OCI-LY1 (cell line): ENCODE measurements around the gene DTX1.

Experiments used
- CTCF ChIP-seq: fragments of 200-600 bp; sonication (generic), shearing (Covaris generic); IDR thresholded peaks from 2 replicates; pipeline ENCODE4 v1.5.1; 2017; ENCODE audit warnings: mild to moderate bottlenecking, antibody characterized with exemption, low read length, moderate library complexity, mixed read lengths
- EZH2 ChIP-seq: fragments of 200-600 bp; sonication (generic), shearing (Covaris generic); IDR thresholded peaks from 2 replicates; pipeline ENCODE4 v1.8.0; 2017; ENCODE audit warnings: borderline replicate concordance, mixed run types, mild to moderate bottlenecking, antibody characterized with exemption, low read length, moderate library complexity, mixed read lengths

- TF ChIP-seq EZH2: no peak
- TF ChIP-seq CTCF: peak; percentile 92
Observed at GRCh38 chr12:113098441-113099028, 42.0 kb downstream of the DTX1 start.
